GM12878 (cell line): ENCODE data around the gene CLPTM1L. TPM values are rescaled to one million over a fixed set of nuclear protein-coding genes. Genes with fewer than 3 reads are reported as not detected.

Experiments
- ATAC-seq: fragments of 200-7000 bp; cut with Tn5 transposase; 3 replicates; pipeline ENCODE4 v1.9.1; 2020; ENCODE audit warnings: mild to moderate bottlenecking, moderate library complexity
- BruUV-seq: library from RNA; stranded (reverse); fragments of 400-500 nt; replicated peaks from 2 replicates; lab custom pipeline; 2021; lab: Mats Ljungman, UMichigan
- CTCF ChIA-PET: fragments of 300-600 bp; sonication (Branson Sonifier 250); formaldehyde crosslinking; extraction: SDS; loops from one replicate; lab custom pipeline; 2021; ENCODE audit warnings: inconsistent platforms; lab: Yijun Ruan, JAX
- POLR2A ChIA-PET: fragments of 350-600 bp; formaldehyde crosslinking; extraction: SDS; loops from one replicate; lab custom pipeline; 2021; ENCODE audit warnings: inconsistent platforms; lab: Charles Lee
- RAD21 ChIA-PET: fragments of 300-600 bp; sonication (Branson Sonifier 250); formaldehyde crosslinking; loops from one replicate; lab custom pipeline; 2023; ENCODE audit warnings: antibody characterized with exemption; ENCODE audit not compliant: unreplicated experiment; lab: Charles Lee
- SMC1A ChIA-PET: fragments of 300-600 bp; sonication (Branson Sonifier 250); formaldehyde crosslinking; loops from one replicate; lab custom pipeline; 2023; ENCODE audit not compliant: unreplicated experiment, uncharacterized antibody; lab: Charles Lee
- DNase-seq: peaks from one replicate; pipeline ENCODE4 v3.0.0-alpha.2; 2011; ENCODE audit warnings: low read depth, low spot score
- FAIRE-seq: peaks from 3 replicates; lab custom pipeline; 2011; peaks lifted over from hg19 to GRCh38; lab: Jason Lieb, UNC
- H2AFZ ChIP-seq: 2 replicates; pipeline ENCODE4 v1.6.0; 2011; ENCODE audit warnings: low read depth, low read length, control low read depth; ENCODE audit not compliant: control insufficient read depth
- H3K27ac ChIP-seq: 2 replicates; pipeline ENCODE4 v1.5.1; 2011; ENCODE audit warnings: control low read depth; ENCODE audit not compliant: control insufficient read depth, insufficient read depth
- H3K27me3 ChIP-seq, 2 experiments: replicated peaks in 1 of 2; 2 replicates each; pipeline versions ENCODE4 v1.6.0 to v1.6.1; 2011; ENCODE audit warnings: low read length in 1 of 2; ENCODE audit not compliant: control insufficient read depth in 2 of 2, insufficient read depth in 2 of 2
- H3K36me3 ChIP-seq, 2 experiments: 2 replicates each; pipeline ENCODE4 v1.5.1; 2011; ENCODE audit warnings: low read length in 1 of 2; ENCODE audit not compliant: control insufficient read depth in 2 of 2, insufficient read depth in 2 of 2
- H3K4me1 ChIP-seq: 2 replicates; pipeline ENCODE4 v1.6.1; 2011; ENCODE audit warnings: mild to moderate bottlenecking, low read length, moderate library complexity, mixed read lengths; ENCODE audit not compliant: control insufficient read depth, insufficient read depth
- H3K4me2 ChIP-seq: 2 replicates; pipeline ENCODE4 v1.6.0; 2011; ENCODE audit warnings: control low read depth; ENCODE audit not compliant: control insufficient read depth, insufficient read depth
- H3K4me3 ChIP-seq: fragments of 200-600 bp; sonication (generic); 2 replicates; pipeline ENCODE4 v1.5.1; 2016
- H3K79me2 ChIP-seq: 2 replicates; pipeline ENCODE4 v1.6.0; 2011; ENCODE audit warnings: low read length; ENCODE audit not compliant: control insufficient read depth, insufficient read depth
- H3K9ac ChIP-seq: 2 replicates; pipeline ENCODE4 v1.8.0; 2011; ENCODE audit warnings: low read length, control low read depth, mixed read lengths; ENCODE audit not compliant: control insufficient read depth, insufficient read depth
- H3K9me3 ChIP-seq: replicated peaks from 3 replicates; pipeline ENCODE4 v1.5.1; 2011; ENCODE audit warnings: mild to moderate bottlenecking, low read length; ENCODE audit not compliant: control insufficient read depth, insufficient read depth
- H4K20me1 ChIP-seq: 2 replicates; pipeline ENCODE4 v1.6.0; 2011; ENCODE audit not compliant: control insufficient read depth, insufficient read depth
- ATF2 ChIP-seq: IDR thresholded peaks from 2 replicates; pipeline ENCODE4 v1.6.1; 2012; ENCODE audit warnings: low read length, inconsistent platforms
- BACH1 ChIP-seq: fragments of 450-650 bp; IDR thresholded peaks from 2 replicates; pipeline ENCODE4 v1.6.1; 2017; ENCODE audit warnings: mild to moderate bottlenecking, borderline replicate concordance
- BRCA1 ChIP-seq: IDR thresholded peaks from 2 replicates; pipeline ENCODE4 v1.6.1; 2011; ENCODE audit warnings: low read depth, low read length, improper control_type of control experiment
- JUNB ChIP-seq: IDR thresholded peaks from 2 replicates; pipeline ENCODE4 v1.6.1; 2016; ENCODE audit warnings: antibody characterized with exemption, mild to moderate bottlenecking
- LARP7 ChIP-seq: fragments of 450-650 bp; IDR thresholded peaks from 2 replicates; pipeline ENCODE4 v1.6.1; 2017; ENCODE audit warnings: mild to moderate bottlenecking
- RCOR1 ChIP-seq: conservative IDR thresholded peaks from 2 replicates; pipeline ENCODE4 v1.6.1; 2012; ENCODE audit warnings: low read depth, low read length, improper control_type of control experiment
- SMC3 ChIP-seq: IDR thresholded peaks from 2 replicates; pipeline ENCODE4 v1.6.1; 2011; ENCODE audit warnings: low read length, improper control_type of control experiment, borderline replicate concordance
- SREBF1 ChIP-seq: IDR thresholded peaks from 2 replicates; pipeline ENCODE4 v1.6.1; 2012; ENCODE audit warnings: mild to moderate bottlenecking, low read length
- TAF1 ChIP-seq: IDR thresholded peaks from 2 replicates; pipeline ENCODE4 v1.6.1; 2011; ENCODE audit warnings: mild to moderate bottlenecking, low read depth, low read length, borderline replicate concordance
- TCF3 ChIP-seq: IDR thresholded peaks from 2 replicates; pipeline ENCODE4 v1.6.1; 2012; ENCODE audit warnings: low read depth, mild to moderate bottlenecking, low read length, borderline replicate concordance; ENCODE audit not compliant: insufficient read depth
- ZNF207 ChIP-seq: fragments of 450-650 bp; IDR thresholded peaks from 2 replicates; pipeline ENCODE4 v1.6.1; 2014; ENCODE audit warnings: antibody characterized with exemption, mild to moderate bottlenecking, borderline replicate concordance
- ZNF217 ChIP-seq: fragments of 450-650 bp; IDR thresholded peaks from 2 replicates; pipeline ENCODE4 v1.6.1; 2017; ENCODE audit warnings: antibody characterized with exemption, mild to moderate bottlenecking
- ZNF384 ChIP-seq: IDR thresholded peaks from 2 replicates; pipeline ENCODE4 v1.6.1; 2012; ENCODE audit warnings: low read depth, mild to moderate bottlenecking, low read length, improper control_type of control experiment, borderline replicate concordance
- ZNF622 ChIP-seq: fragments of 450-650 bp; IDR thresholded peaks from 2 replicates; pipeline ENCODE4 v1.6.1; 2017; ENCODE audit warnings: mild to moderate bottlenecking, inconsistent platforms
- WGBS: methylation state at CpG from one replicate; pipeline ENCODE4 v1.1.6; 2016; ENCODE audit warnings: low lambda C conversion rate; ENCODE audit not compliant: insufficient replicate concordance, insufficient coverage; ENCODE audit errors: missing lambda C conversion rate; 5-methylcytosine and 5-hydroxymethylcytosine counted together
- in situ Hi-C: fragments of 300-500 bp; cut with MboI; formaldehyde crosslinking; loops from 9 replicates; pipeline ENCODE4 v1.14.3; 2018; ENCODE audit warnings: mixed read lengths
- intact Hi-C: fragments of 100-400 bp; cut with micrococcal nuclease; formaldehyde crosslinking; loops from one replicate; pipeline ENCODE4 v1.14.2; 2022; ENCODE audit not compliant: unreplicated experiment
- polyA plus RNA-seq, 11 experiments: library from polyadenylated mRNA; depleted of rRNA in 4 of 11; unstranded in 6 of 11; stranded (reverse) in 5 of 11; fragments of >200 nt; fragmentation: Nextera tagmentation in 4 of 11; fragmentation: Illumina TruSeq in 1 of 11; extraction: Ambion mirVana in 4 of 11; extraction: Trizol in 1 of 11; gene quantifications; 1 replicate in 1 of 11; 2 replicates in 10 of 11; pipeline versions ENCODE4 v1.2.1 to v1.2.3, GENCODE V29; 2011 to 2016; ENCODE audit warnings: inconsistent platforms in 2 of 11, missing spikeins in 2 of 11, low read depth in 1 of 11
- total RNA-seq, 4 experiments: library from RNA; depleted of rRNA in 3 of 4; stranded (reverse); fragments of >200 nt in 3 of 4; fragmentation: Illumina TruSeq in 1 of 4; extraction: Trizol in 1 of 4; gene quantifications; 2 replicates each; pipeline versions ENCODE4 v1.2.1 to v1.2.3, GENCODE V29; 2013 to 2021
- TF ChIP-seq, protein P1 (sequence below): IDR thresholded peaks from 2 replicates; pipeline ENCODE4 v1.6.1; 2011; ENCODE audit warnings: low read depth, low read length, improper control_type of control experiment, borderline replicate concordance

CLPTM1L gene
- total and polyA plus RNA-seq, 10 of the 15 experiments (the other 5 are each of a cell fraction or from before 2014, with no cell fraction given): 2.9 to 278 (median 135) TPM

GRCh38 chr5:1354576-1354975, 9.7 kb upstream of the CLPTM1L start:
- H3K79me2 ChIP-seq: no peaks in the 10 kb centered on the region
- RAD21 ChIA-PET: no interaction called here
- peaks cover 0 to 2% of the 10 kb centered on the region in 2 experiments; a peak in 2 of 4 replicates for H3K27me3 ChIP-seq
- POLR2A ChIA-PET: no interaction called here
- TF ChIP-seq ZNF622 (no peak), SREBF1 (no peak), TCF3 (no peak), RCOR1 (no peak)
- no peak for DNase-seq
- H3K9me3 ChIP-seq: no peaks in the 10 kb centered on the region
- CTCF ChIA-PET: interaction anchor here (0.9 to 1.3 kb wide), 3 partner anchors 26 to 298 kb away, joined by 3 read pairs; no protein-coding TSS in a partner anchor
- no peak overlapping the region for H3K9ac ChIP-seq
- intact Hi-C loops (no loop called here), in situ Hi-C loops (no loop called here)
- ATAC-seq: no peak
- no peak overlapping the region for H3K27ac ChIP-seq
- H2AFZ ChIP-seq: no peak overlapping the region
- BruUV-seq: no TSS peak
- H3K36me3 ChIP-seq: no peaks in the 10 kb centered on the region
- no peak overlapping the region for H3K4me2 ChIP-seq
- no peaks in the 10 kb centered on the region for H3K4me1 ChIP-seq
- WGBS: 29% methylated on average over 4 of the region's 4 CpGs
- SMC1A ChIA-PET: interaction anchor here (0.7 to 1.3 kb wide), 3 partner anchors 9 to 112 kb away, joined by 3 to 5 read pairs (median 3); no protein-coding TSS in a partner anchor
- no peak overlapping the region for H3K4me3 ChIP-seq
- H4K20me1 ChIP-seq: no peaks in the 10 kb centered on the region
- FAIRE-seq: no peak

DNA sequence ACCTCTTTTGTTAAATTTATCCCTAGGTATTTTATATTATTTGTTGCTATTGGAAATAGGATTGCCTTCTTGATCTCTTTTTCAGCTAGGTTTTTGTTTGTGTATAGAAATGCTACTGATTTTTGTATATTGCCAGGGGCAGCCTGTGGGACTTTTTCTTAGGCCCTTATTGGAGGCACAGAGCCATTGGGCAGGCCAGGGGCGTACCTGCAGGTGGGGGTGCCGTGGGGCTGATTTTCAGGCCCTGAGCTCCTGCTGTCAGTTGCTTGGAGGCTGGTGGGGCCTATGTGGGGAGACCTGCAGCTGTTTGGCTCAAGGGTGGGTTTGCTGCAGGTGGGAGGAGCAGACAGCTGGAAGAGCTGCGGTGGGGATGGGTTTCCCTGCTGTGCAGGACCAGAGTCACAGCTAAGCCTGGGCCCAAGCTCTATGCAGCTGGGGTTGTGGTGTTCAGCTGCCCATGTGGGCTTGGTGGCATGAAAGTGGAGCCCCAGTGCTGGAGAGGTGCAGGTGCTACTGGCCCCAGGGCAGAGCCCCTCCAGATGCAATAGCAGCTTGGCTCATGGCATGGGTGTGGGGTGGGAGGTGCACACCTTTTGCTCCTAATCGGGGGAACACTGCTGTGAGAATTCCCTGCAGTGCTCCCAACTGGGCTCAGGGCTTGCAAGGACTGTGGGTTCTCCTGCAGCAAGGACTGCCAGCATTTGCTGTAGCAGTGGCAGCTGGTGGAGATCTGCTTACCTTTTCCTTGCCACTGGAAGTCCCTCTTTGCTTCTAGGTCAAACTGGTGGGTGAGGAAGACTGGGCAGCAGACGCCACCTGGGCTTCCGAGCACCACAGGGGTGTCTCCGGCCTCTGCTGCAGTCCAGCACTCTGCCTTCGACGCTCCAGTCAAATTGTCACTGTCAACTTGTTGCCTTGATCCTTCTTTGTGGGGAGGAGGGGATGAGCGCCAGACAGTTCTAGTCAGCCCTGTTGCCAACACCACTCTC, 7.6 kb upstream of the CLPTM1L start:
- POLR2A ChIA-PET: no interaction called here
- Histone ChIP-seq H3K27ac (no peak overlapping the region), H4K20me1 (no peaks in the 10 kb centered on the region), H3K4me3 (no peak overlapping the region), H3K9ac (no peak overlapping the region), H3K27me3 (peaks cover 0 to 2% of the 10 kb centered on the region in 2 experiments; a peak in 2 of 4 replicates), H2AFZ (no peak overlapping the region), H3K4me1 (no peaks in the 10 kb centered on the region), H3K79me2 (no peaks in the 10 kb centered on the region), H3K4me2 (no peak overlapping the region), H3K36me3 (no peaks in the 10 kb centered on the region), H3K9me3 (no peaks in the 10 kb centered on the region)
- ATAC-seq (no peak), FAIRE-seq (no peak), DNase-seq (no peak)
- SMC1A ChIA-PET: no interaction called here
- intact Hi-C loops: no loop called here
- in situ Hi-C loops: no loop called here
- BruUV-seq: no TSS peak
- RAD21 ChIA-PET: interaction anchor here (1.0 kb wide), 1 partner anchor 49 kb away, joined by 3 read pairs; no protein-coding TSS in a partner anchor
- WGBS: 31% methylated on average over 10 of the region's 10 CpGs
- CTCF ChIA-PET: interaction anchor here (1.1 to 1.2 kb wide), 2 partner anchors 65 to 292 kb away, joined by 3 to 4 read pairs; no protein-coding TSS in a partner anchor
- TF ChIP-seq SMC3: no peak
- no peak for TF ChIP-seq JUNB
- TF ChIP-seq ZNF217: no peak
- no peak for TF ChIP-seq TAF1
- TF ChIP-seq BACH1: no peak
- no peak for TF ChIP-seq ZNF384
- no peak for TF ChIP-seq ATF2
- no peak for TF ChIP-seq BRCA1
- no peak for TF ChIP-seq LARP7
- no peak for TF ChIP-seq ZNF207
- TF ChIP-seq, protein P1, sequence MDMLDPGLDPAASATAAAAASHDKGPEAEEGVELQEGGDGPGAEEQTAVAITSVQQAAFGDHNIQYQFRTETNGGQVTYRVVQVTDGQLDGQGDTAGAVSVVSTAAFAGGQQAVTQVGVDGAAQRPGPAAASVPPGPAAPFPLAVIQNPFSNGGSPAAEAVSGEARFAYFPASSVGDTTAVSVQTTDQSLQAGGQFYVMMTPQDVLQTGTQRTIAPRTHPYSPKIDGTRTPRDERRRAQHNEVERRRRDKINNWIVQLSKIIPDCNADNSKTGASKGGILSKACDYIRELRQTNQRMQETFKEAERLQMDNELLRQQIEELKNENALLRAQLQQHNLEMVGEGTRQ: no peak
